Glutamatergic neuron (in vitro differentiated cells): Measurements from ENCODE around the gene DRD4. TPM values are rescaled to one million over a fixed set of nuclear protein-coding genes. Genes with fewer than 3 reads are reported as not detected.

Experiments
- DNase-seq: peaks from one replicate; pipeline ENCODE4 v3.0.0; 2022
- H3K27ac Mint-ChIP-seq: one replicate; pipeline ENCODE4 v1.8.0; 2020; ENCODE audit warnings: mild to moderate bottlenecking, mixed read lengths, inconsistent platforms; ENCODE audit not compliant: unreplicated experiment
- H3K27me3 Mint-ChIP-seq: one replicate; pipeline ENCODE4 v1.8.0; 2020; ENCODE audit warnings: mild to moderate bottlenecking, moderate library complexity, mixed read lengths, inconsistent platforms; ENCODE audit not compliant: unreplicated experiment
- H3K36me3 Mint-ChIP-seq: one replicate; pipeline ENCODE4 v1.8.0; 2020; ENCODE audit warnings: mild to moderate bottlenecking, mixed read lengths, inconsistent platforms; ENCODE audit not compliant: unreplicated experiment
- H3K4me1 Mint-ChIP-seq: one replicate; pipeline ENCODE4 v1.8.0; 2020; ENCODE audit warnings: mild to moderate bottlenecking, low read depth, mixed read lengths, inconsistent platforms; ENCODE audit not compliant: unreplicated experiment
- H3K4me3 Mint-ChIP-seq: one replicate; pipeline ENCODE4 v1.8.0; 2020; ENCODE audit warnings: mild to moderate bottlenecking, mixed read lengths, inconsistent platforms; ENCODE audit not compliant: unreplicated experiment
- H3K9me3 Mint-ChIP-seq: one replicate; pipeline ENCODE4 v1.8.0; 2020; ENCODE audit warnings: mild to moderate bottlenecking, moderate library complexity, mixed read lengths, inconsistent platforms; ENCODE audit not compliant: unreplicated experiment
- total RNA-seq: library from RNA; stranded (reverse); fragmentation: NEBNext Ultra II Directional; extraction: Animal tissue kit (Norgen Biotek cat#: 25700); gene quantifications from one replicate; pipeline ENCODE4 v1.2.1, GENCODE V29; 2021; ENCODE audit not compliant: unreplicated experiment
- TF ChIP-seq, protein P1 (sequence below): fragments of 200-600 bp; sonication (generic); IDR thresholded peaks from one replicate; pipeline ENCODE4 v1.5.0; 2021; ENCODE audit not compliant: partially characterized antibody, unreplicated experiment

Gene DRD4
- total RNA-seq, 1 donor from 2014 or later, result 2.9 TPM

- no peaks in the 10 kb centered on the region for H3K36me3 Mint-ChIP-seq
- TF ChIP-seq, protein P1, sequence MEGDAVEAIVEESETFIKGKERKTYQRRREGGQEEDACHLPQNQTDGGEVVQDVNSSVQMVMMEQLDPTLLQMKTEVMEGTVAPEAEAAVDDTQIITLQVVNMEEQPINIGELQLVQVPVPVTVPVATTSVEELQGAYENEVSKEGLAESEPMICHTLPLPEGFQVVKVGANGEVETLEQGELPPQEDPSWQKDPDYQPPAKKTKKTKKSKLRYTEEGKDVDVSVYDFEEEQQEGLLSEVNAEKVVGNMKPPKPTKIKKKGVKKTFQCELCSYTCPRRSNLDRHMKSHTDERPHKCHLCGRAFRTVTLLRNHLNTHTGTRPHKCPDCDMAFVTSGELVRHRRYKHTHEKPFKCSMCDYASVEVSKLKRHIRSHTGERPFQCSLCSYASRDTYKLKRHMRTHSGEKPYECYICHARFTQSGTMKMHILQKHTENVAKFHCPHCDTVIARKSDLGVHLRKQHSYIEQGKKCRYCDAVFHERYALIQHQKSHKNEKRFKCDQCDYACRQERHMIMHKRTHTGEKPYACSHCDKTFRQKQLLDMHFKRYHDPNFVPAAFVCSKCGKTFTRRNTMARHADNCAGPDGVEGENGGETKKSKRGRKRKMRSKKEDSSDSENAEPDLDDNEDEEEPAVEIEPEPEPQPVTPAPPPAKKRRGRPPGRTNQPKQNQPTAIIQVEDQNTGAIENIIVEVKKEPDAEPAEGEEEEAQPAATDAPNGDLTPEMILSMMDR, result peak; percentile 39
- peak overlapping the region; percentile 84 for H3K27ac Mint-ChIP-seq
- peaks cover 9% of the 10 kb centered on the region for H3K4me1 Mint-ChIP-seq
- H3K9me3 Mint-ChIP-seq, result peaks cover 10% of the 10 kb centered on the region
- peaks cover 8% of the 10 kb centered on the region for H3K27me3 Mint-ChIP-seq
- peak overlapping the region; percentile 57 for H3K4me3 Mint-ChIP-seq
- peak; percentile 63 for DNase-seq
Observed at GRCh38 chr11:612201-612960, 24.7 kb upstream of the DRD4 start.

DNA sequence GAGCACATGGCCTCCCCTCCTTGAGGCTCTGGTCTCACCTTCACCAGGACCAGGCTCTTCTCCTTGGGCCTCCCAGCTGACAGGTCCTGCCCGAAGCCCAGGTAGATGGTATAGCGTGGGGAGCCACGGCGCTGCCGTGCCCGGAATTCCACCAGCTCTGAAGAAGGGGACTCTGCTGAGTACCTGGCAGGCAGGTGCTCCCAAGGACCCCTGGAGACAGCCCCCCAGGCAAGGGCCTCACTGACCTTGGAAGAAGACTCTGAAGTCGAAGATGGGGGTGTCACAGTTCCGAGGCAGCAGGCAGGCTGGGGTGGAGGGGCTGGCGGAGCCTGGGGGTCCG, 24.1 kb upstream of the DRD4 start:
- Mint-ChIP-seq H3K27ac (peak overlapping the region; percentile 28), H3K27me3 (peaks cover 8% of the 10 kb centered on the region), H3K4me1 (peaks cover 9% of the 10 kb centered on the region), H3K9me3 (peaks cover 10% of the 10 kb centered on the region), H3K36me3 (no peaks in the 10 kb centered on the region), H3K4me3 (no peak overlapping the region)
- TF ChIP-seq, protein P1, result no peak
- no peak for DNase-seq

- Mint-ChIP-seq H3K9me3 (peaks cover 10% of the 10 kb centered on the region), H3K4me1 (peaks cover 9% of the 10 kb centered on the region), H3K36me3 (no peaks in the 10 kb centered on the region), H3K27ac (no peak overlapping the region), H3K27me3 (peaks cover 10% of the 10 kb centered on the region), H3K4me3 (no peak overlapping the region)
- TF ChIP-seq, protein P1, result no peak
- DNase-seq, result peak; percentile 68
Observed at GRCh38 chr11:613369-613968, 23.6 kb upstream of the DRD4 start.

GRCh38 chr11:614021-614622, 22.9 kb upstream of the DRD4 start:
- TF ChIP-seq, protein P1, result no peak
- H3K27me3 Mint-ChIP-seq, result peaks cover 10% of the 10 kb centered on the region
- H3K4me1 Mint-ChIP-seq, result peaks cover 9% of the 10 kb centered on the region
- no peak overlapping the region for H3K27ac Mint-ChIP-seq
- DNase-seq, result no peak
- peak overlapping the region; percentile 59 for H3K4me3 Mint-ChIP-seq
- no peaks in the 10 kb centered on the region for H3K36me3 Mint-ChIP-seq
- peaks cover 9% of the 10 kb centered on the region for H3K9me3 Mint-ChIP-seq
